Nephron progenitor cell (in vitro differentiated cells): ENCODE measurements around the gene ZNF514.

Source experiments
- DNase-seq: peaks from one replicate; pipeline ENCODE4 v3.0.0; 2021
- H3K27ac Mint-ChIP-seq: 2 replicates; pipeline ENCODE4 v1.8.0; 2021; ENCODE audit warnings: mild to moderate bottlenecking, moderate library complexity, mixed read lengths
- H3K27me3 Mint-ChIP-seq: 2 replicates; pipeline ENCODE4 v1.8.0; 2021; ENCODE audit warnings: mild to moderate bottlenecking, low read depth, mixed read lengths; ENCODE audit not compliant: poor library complexity
- H3K36me3 Mint-ChIP-seq: 2 replicates; pipeline ENCODE4 v1.8.0; 2021; ENCODE audit warnings: low read depth, mixed read lengths
- H3K4me1 Mint-ChIP-seq: 2 replicates; pipeline ENCODE4 v1.8.0; 2021; ENCODE audit warnings: mixed read lengths
- H3K4me3 Mint-ChIP-seq: 2 replicates; pipeline ENCODE4 v1.8.0; 2021; ENCODE audit warnings: mild to moderate bottlenecking, moderate library complexity, mixed read lengths
- H3K9me3 Mint-ChIP-seq: 2 replicates; pipeline ENCODE4 v1.8.0; 2021; ENCODE audit warnings: mild to moderate bottlenecking, moderate library complexity, mixed read lengths
- TF ChIP-seq, protein P1 (sequence below): fragments of 200-600 bp; sonication (generic); IDR thresholded peaks from 2 replicates; pipeline ENCODE4 v1.5.0; 2021; ENCODE audit warnings: antibody characterized with exemption

ZNF514 gene

DNA sequence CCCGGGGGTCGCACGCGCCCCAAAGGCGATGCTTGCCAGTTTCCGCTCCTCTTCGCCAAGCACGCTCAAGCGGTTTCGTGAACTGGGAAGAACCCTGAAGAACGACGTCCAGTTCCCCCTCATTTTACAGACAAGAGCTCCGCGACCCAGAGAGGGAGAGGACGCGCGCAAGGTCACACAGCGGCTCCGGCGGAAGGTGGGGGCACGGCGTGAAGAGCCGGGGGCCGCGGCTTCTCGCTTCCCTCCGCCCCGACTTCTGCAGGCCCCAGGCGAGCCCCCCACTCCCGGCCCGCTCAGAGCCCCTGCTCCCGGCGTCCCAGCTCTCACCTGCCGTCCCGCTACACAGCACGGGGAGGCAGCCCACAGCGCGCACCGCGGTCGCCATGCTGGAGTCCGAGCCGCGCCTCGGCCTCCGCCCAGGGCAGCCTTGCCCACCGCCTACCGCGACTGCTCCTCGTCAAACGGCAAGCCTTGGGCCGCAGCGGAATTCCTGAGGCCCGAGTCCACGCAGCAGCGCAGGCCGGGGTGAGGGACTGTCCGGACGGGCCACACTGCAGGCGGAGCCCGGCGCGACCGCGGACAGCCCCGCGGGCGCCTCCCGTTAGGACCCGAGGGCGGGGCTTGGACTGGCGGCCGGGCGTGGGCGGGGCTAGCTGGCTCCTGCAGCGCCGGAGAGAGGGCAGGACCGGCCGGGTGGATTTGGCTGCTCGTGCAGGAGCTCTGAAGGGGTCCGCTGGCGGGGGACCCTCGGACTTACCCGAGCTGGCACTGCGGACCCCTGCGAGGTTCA, 38.0 kb downstream of the ZNF514 start, which contains the start of gene MRPS5:
Gene MRPS5 (minus strand): TSS at position 402 of the 790 bp plus-strand sequence. CDS start 17 bp downstream, at position 385.
- Mint-ChIP-seq H3K27me3 (peaks cover 17% of the 10 kb centered on the region), H3K36me3 (peaks cover 23% of the 10 kb centered on the region), H3K4me3 (peak within 1 kb of the TSS; percentile 98), H3K9me3 (peaks cover 7% of the 10 kb centered on the region), H3K27ac (peak within 1 kb of the TSS; percentile 95), H3K4me1 (peaks cover 22% of the 10 kb centered on the region)
- TF ChIP-seq, protein P1, sequence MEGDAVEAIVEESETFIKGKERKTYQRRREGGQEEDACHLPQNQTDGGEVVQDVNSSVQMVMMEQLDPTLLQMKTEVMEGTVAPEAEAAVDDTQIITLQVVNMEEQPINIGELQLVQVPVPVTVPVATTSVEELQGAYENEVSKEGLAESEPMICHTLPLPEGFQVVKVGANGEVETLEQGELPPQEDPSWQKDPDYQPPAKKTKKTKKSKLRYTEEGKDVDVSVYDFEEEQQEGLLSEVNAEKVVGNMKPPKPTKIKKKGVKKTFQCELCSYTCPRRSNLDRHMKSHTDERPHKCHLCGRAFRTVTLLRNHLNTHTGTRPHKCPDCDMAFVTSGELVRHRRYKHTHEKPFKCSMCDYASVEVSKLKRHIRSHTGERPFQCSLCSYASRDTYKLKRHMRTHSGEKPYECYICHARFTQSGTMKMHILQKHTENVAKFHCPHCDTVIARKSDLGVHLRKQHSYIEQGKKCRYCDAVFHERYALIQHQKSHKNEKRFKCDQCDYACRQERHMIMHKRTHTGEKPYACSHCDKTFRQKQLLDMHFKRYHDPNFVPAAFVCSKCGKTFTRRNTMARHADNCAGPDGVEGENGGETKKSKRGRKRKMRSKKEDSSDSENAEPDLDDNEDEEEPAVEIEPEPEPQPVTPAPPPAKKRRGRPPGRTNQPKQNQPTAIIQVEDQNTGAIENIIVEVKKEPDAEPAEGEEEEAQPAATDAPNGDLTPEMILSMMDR, result no peak
- DNase-seq, result peak; percentile 96

DNA sequence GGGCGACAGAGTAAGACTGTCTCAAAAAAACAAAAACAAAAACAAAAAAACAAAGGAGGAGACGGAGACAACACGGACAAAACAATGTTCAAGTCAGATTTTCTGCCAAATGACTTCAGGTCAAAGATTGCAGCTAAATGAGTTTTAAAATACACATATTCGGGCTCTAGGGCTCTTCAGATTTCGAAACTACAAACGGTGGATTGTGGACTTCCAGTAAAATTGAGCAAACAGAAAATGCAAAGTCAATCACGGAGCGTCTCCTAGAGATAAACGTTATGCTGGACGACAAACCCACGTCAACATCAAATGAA, 38.6 kb downstream of the ZNF514 start:
- TF ChIP-seq, protein P1, result no peak
- Mint-ChIP-seq H3K27ac (peak overlapping the region; percentile 95), H3K36me3 (peaks cover 26% of the 10 kb centered on the region), H3K27me3 (peaks cover 17% of the 10 kb centered on the region), H3K9me3 (peaks cover 4% of the 10 kb centered on the region), H3K4me1 (peaks cover 22% of the 10 kb centered on the region), H3K4me3 (peak overlapping the region; percentile 98)
- no peak for DNase-seq

DNA sequence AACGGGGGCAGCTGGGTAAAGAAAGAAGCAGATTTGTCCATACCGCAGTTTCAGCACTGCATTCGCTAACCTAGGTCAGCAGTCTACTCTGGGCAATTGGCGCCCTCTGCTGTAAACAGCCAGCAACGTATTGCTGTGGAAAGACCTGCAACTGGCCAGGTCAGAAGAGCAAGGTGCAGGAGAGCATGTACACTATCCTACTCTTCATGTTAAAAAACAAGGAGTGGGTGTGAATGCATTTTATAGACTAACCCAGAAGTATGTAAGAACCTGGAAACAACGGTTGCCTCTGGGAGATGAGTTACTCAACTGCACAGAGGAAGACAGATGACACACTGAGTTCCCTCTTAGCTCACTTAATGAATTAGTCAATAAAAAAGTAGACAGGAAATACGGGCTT, 44.2 kb downstream of the ZNF514 start:
- peak; percentile 68 for DNase-seq
- Mint-ChIP-seq H3K4me1 (peaks cover 5% of the 10 kb centered on the region), H3K36me3 (peaks cover 57% of the 10 kb centered on the region)

DNA sequence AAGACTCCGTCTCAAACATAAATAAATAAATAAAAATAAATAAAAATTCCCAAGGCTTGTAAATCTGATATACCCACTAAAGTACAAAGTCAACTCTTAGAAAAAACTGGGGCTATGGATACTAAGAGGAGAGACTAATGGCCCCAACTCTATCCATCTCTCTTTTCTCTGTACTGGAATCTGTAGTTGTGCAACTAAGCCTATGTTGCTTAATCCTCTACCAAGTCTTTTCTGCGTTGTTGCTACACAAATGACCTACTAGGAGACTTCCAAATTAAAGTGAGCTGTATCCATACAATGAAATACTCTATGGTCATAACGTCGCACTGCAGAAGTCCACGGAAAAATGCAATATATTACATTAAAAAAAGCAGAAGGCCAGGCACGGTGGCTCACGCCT, 46.2 kb downstream of the ZNF514 start:
- no peaks in the 10 kb centered on the region for H3K9me3 Mint-ChIP-seq
- H3K4me1 Mint-ChIP-seq, result no peaks in the 10 kb centered on the region
- no peaks in the 10 kb centered on the region for H3K27me3 Mint-ChIP-seq
- no peak overlapping the region for H3K27ac Mint-ChIP-seq
- H3K4me3 Mint-ChIP-seq, result no peak overlapping the region
- TF ChIP-seq, protein P1, result no peak
- DNase-seq, result no peak
- peaks cover 61% of the 10 kb centered on the region for H3K36me3 Mint-ChIP-seq

More for the DNA sequence above, 44.2 kb downstream of the ZNF514 start:
- TF ChIP-seq, protein P1, result peak; percentile 70
- Mint-ChIP-seq H3K9me3 (no peaks in the 10 kb centered on the region), H3K4me3 (no peak overlapping the region), H3K27ac (no peak overlapping the region), H3K27me3 (no peaks in the 10 kb centered on the region)

DNA sequence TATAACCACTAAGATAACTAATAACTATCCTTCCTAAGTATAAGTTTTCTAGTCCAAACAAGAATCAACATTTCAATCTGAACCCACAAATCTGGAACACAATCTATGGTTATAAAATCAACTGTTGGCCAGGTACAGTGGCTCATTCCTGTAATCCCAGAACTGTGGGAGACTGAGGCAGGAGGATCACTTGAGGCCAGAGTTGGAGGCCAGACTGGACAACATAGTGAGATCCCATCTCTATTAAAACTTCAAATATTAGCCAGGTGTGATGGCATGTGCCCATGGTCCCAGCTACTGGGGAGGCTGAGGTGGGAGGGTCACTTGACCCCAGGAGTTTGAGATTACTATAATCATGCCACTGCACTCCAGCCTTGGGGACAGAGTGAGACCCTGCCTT, 49.3 kb downstream of the ZNF514 start:
- Mint-ChIP-seq H3K27ac (no peak overlapping the region), H3K4me3 (no peak overlapping the region), H3K27me3 (no peaks in the 10 kb centered on the region), H3K9me3 (no peaks in the 10 kb centered on the region), H3K36me3 (peaks cover 64% of the 10 kb centered on the region), H3K4me1 (no peaks in the 10 kb centered on the region)
- TF ChIP-seq, protein P1, result no peak
- DNase-seq, result no peak

DNA sequence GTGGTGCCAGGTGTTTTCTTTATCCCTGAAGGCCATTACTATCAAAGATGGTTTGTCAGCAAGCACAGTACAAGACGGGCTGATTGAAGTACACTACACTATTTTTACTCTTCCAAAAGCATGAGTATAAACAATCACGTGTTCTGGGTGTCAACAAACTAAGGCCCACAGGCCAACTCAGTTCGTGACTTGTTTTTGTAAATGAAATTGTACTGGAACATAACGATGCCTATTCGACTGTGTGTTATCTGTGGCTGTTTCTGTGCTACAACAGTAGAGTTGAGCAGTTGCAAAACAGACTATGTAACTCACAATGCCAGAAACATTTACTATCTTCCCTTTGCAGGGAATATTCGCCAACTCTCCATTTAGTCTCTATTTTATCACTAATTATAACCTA, 50.4 kb downstream of the ZNF514 start:
- Mint-ChIP-seq H3K4me3 (no peak overlapping the region), H3K9me3 (no peaks in the 10 kb centered on the region), H3K4me1 (no peaks in the 10 kb centered on the region), H3K27ac (no peak overlapping the region), H3K27me3 (no peaks in the 10 kb centered on the region), H3K36me3 (peaks cover 60% of the 10 kb centered on the region)
- TF ChIP-seq, protein P1, result no peak
- DNase-seq, result no peak
